ENCODE results near the gene RGS5. TPM values are rescaled to one million over a fixed set of nuclear protein-coding genes. Genes with fewer than 3 reads are reported as not detected.
"Not testable (repeated sequence)": the region's sequence is repeated elsewhere in the genome, so short reads cannot be mapped to it uniquely, and the experiment has no call there.

Gene RGS5
- total and polyA plus RNA-seq, 2 experiments from 2014 or later, result 23.4 to 48.3 TPM

DNA sequence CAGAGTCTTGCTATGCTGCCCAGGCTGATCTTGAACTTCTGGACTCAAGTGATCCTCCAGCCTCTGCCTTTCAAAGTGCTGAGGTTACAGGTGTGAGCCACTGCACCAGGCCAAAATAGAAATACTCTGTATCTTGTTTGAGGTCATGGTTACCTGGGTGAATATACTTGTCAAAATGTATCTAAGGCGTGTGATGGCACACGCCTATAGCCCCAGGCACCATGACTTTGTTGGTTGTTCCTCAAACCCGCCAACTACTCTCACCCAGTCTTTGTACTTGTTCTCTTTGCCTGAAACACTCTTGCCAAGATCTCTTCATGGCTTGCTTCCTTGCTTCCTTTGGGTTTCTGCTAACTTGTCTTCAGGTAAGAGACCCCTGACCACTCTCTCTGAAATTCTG, 38.0 kb upstream of the RGS5 start:
- Histone ChIP-seq H3K27me3 (ENCODE audit: insufficient read depth) (no peaks in the 10 kb centered on the region), H3K27ac (ENCODE audit: low read depth) (no peak overlapping the region), H3K9me2 (ENCODE audit: insufficient read depth) (no peaks in the 10 kb centered on the region), H3K4me2 (no peak overlapping the region), H3K4me1 (ENCODE audit: insufficient read depth) (no peaks in the 10 kb centered on the region), H3K79me2 (replicated peaks; ENCODE audit: insufficient read depth) (no peaks in the 10 kb centered on the region), H2AFZ (no peak overlapping the region), H3K36me3 (ENCODE audit: insufficient read depth) (no peaks in the 10 kb centered on the region), H3K4me3 (no peak overlapping the region), H3F3A (replicated peaks; ENCODE audit: low read depth) (no peaks in the 10 kb centered on the region), H4K20me1 (replicated peaks; ENCODE audit: insufficient read depth) (no peaks in the 10 kb centered on the region)
- peaks cover 2% of the 10 kb centered on the region; the same call in 1 of the 3 replicates for H3K9me3 Mint-ChIP-seq
- DNase-seq (ENCODE audit: low spot score) (no peak), ATAC-seq (no peak)
- no peak overlapping the region for H3K27ac Mint-ChIP-seq
- H3K4me1 Mint-ChIP-seq, result no peaks in the 10 kb centered on the region
- no peak for TF ChIP-seq STAT1 (IDR thresholded peaks at IDR 0.05; ENCODE audit: unreplicated experiment)
- no peak for TF ChIP-seq NANOG (IDR thresholded peaks at IDR 0.05; ENCODE audit: borderline replicate concordance)
- no peaks in the 10 kb centered on the region for H3K36me3 Mint-ChIP-seq (ENCODE audit: low read depth)
- no peak overlapping the region for H3K4me3 Mint-ChIP-seq
- H3K27me3 Mint-ChIP-seq (ENCODE audit: insufficient read depth, low read depth, poor library complexity), result peaks cover 3% of the 10 kb centered on the region

DNA sequence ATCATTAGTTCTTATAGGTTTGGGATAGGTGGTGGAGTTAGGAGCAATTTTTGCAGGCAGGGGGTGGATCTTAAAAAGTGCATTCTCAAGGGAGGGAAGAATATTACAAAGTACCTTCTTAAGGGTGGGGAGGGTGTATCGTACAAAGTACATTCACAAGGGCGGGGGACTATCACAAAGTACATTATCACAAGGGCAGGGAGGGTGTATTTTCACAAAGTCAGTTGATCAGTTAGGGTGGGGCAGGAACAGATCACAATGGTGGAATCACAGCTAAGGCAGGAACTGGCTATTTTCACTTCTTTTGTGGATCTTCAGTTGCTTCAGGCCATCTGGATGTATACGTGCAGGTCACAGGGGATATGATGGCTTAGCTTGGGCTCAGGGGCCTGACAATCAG, 30.9 kb upstream of the RGS5 start:
- H3K36me3 Mint-ChIP-seq (ENCODE audit: low read depth); H3K4me3 ChIP-seq; H3K27ac Mint-ChIP-seq; H3K27me3 ChIP-seq (ENCODE audit: insufficient read depth); H3K4me3 Mint-ChIP-seq; DNase-seq (ENCODE audit: low spot score); H3K79me2 ChIP-seq (replicated peaks; ENCODE audit: insufficient read depth); H3F3A ChIP-seq (replicated peaks; ENCODE audit: low read depth); ATAC-seq; H3K9me3 Mint-ChIP-seq; H3K4me1 Mint-ChIP-seq; H3K36me3 ChIP-seq (ENCODE audit: insufficient read depth); H3K9me2 ChIP-seq (ENCODE audit: insufficient read depth); H3K4me1 ChIP-seq (ENCODE audit: insufficient read depth); H3K27me3 Mint-ChIP-seq (ENCODE audit: insufficient read depth, low read depth, poor library complexity); H3K27ac ChIP-seq (ENCODE audit: low read depth); H2AFZ ChIP-seq; H4K20me1 ChIP-seq (replicated peaks; ENCODE audit: insufficient read depth); H3K4me2 ChIP-seq: not testable (repeated sequence)

DNA sequence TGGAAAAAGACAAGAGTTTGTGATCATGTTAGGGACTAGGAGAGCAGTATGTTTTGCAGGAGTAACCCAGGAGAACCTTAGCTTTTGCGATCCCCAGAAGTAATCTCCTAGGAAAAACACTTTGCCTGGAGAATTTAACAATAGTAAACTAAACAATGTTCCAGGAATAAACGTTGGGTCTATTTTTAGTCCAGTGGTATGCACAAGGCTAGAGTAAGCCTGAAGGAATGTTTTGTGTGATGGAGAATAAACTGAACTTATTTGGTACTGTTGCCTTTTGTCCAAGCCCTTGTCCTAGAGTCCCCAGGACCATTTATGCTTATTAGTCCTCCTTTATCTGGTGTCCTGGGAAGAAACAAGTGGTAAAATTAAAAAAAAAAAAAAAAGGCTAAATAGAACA, 28.7 kb upstream of the RGS5 start:
- H4K20me1 ChIP-seq (replicated peaks; ENCODE audit: insufficient read depth), result no peaks in the 10 kb centered on the region
- H2AFZ ChIP-seq, result no peak overlapping the region
- H3K4me3 ChIP-seq, result no peak overlapping the region
- no peak overlapping the region for H3K4me3 Mint-ChIP-seq
- H3K36me3 Mint-ChIP-seq (ENCODE audit: low read depth), result peaks cover 7% of the 10 kb centered on the region
- DNase-seq (ENCODE audit: low spot score) (no peak), ATAC-seq (no peak)
- no peaks in the 10 kb centered on the region; the same call in 2 of the 3 replicates for H3K4me1 Mint-ChIP-seq
- H3K9me3 Mint-ChIP-seq, result peaks cover 25% of the 10 kb centered on the region
- H3F3A ChIP-seq (replicated peaks; ENCODE audit: low read depth), result no peaks in the 10 kb centered on the region
- H3K4me2 ChIP-seq, result no peak overlapping the region
- H3K4me1 ChIP-seq (ENCODE audit: insufficient read depth), result no peaks in the 10 kb centered on the region
- H3K9me2 ChIP-seq (ENCODE audit: insufficient read depth), result 0 out of 2 replicates have a peak, but pooled peaks cover 10% of the 10 kb centered on the region
- H3K27ac ChIP-seq (ENCODE audit: low read depth), result no peak overlapping the region
- H3K27me3 ChIP-seq (ENCODE audit: insufficient read depth), result no peaks in the 10 kb centered on the region
- H3K79me2 ChIP-seq (replicated peaks; ENCODE audit: insufficient read depth), result no peaks in the 10 kb centered on the region
- H3K27me3 Mint-ChIP-seq (ENCODE audit: insufficient read depth, low read depth, poor library complexity), result no peaks in the 10 kb centered on the region
- no peak overlapping the region for H3K27ac Mint-ChIP-seq
- H3K36me3 ChIP-seq (ENCODE audit: insufficient read depth), result no peaks in the 10 kb centered on the region
- TF ChIP-seq STAT1 (IDR thresholded peaks at IDR 0.05; ENCODE audit: unreplicated experiment) (no peak), JUNB (IDR thresholded peaks at IDR 0.05; ENCODE audit: unreplicated experiment) (no peak), POLR2AphosphoS5 (IDR thresholded peaks at IDR 0.05; ENCODE audit: low read depth) (no peak), EZH2phosphoT487 (IDR thresholded peaks at IDR 0.05; ENCODE audit: unreplicated experiment) (no peak), CREB1 (CRISPR knock-in tag; IDR thresholded peaks at IDR 0.05; ENCODE audit: low read depth) (no peak), ZNF331 (CRISPR knock-in tag; IDR thresholded peaks at IDR 0.05; ENCODE audit: low read depth) (no peak), ZNF114 (CRISPR knock-in tag; IDR thresholded peaks at IDR 0.05) (no peak), NANOG (IDR thresholded peaks at IDR 0.05; ENCODE audit: borderline replicate concordance) (no peak)
- TF ChIP-seq, protein P1, sequence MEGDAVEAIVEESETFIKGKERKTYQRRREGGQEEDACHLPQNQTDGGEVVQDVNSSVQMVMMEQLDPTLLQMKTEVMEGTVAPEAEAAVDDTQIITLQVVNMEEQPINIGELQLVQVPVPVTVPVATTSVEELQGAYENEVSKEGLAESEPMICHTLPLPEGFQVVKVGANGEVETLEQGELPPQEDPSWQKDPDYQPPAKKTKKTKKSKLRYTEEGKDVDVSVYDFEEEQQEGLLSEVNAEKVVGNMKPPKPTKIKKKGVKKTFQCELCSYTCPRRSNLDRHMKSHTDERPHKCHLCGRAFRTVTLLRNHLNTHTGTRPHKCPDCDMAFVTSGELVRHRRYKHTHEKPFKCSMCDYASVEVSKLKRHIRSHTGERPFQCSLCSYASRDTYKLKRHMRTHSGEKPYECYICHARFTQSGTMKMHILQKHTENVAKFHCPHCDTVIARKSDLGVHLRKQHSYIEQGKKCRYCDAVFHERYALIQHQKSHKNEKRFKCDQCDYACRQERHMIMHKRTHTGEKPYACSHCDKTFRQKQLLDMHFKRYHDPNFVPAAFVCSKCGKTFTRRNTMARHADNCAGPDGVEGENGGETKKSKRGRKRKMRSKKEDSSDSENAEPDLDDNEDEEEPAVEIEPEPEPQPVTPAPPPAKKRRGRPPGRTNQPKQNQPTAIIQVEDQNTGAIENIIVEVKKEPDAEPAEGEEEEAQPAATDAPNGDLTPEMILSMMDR (conservative IDR thresholded peaks at IDR 0.05; ENCODE audit: low read depth in 2 of 2), result no peak
- TF ChIP-seq, protein P2, sequence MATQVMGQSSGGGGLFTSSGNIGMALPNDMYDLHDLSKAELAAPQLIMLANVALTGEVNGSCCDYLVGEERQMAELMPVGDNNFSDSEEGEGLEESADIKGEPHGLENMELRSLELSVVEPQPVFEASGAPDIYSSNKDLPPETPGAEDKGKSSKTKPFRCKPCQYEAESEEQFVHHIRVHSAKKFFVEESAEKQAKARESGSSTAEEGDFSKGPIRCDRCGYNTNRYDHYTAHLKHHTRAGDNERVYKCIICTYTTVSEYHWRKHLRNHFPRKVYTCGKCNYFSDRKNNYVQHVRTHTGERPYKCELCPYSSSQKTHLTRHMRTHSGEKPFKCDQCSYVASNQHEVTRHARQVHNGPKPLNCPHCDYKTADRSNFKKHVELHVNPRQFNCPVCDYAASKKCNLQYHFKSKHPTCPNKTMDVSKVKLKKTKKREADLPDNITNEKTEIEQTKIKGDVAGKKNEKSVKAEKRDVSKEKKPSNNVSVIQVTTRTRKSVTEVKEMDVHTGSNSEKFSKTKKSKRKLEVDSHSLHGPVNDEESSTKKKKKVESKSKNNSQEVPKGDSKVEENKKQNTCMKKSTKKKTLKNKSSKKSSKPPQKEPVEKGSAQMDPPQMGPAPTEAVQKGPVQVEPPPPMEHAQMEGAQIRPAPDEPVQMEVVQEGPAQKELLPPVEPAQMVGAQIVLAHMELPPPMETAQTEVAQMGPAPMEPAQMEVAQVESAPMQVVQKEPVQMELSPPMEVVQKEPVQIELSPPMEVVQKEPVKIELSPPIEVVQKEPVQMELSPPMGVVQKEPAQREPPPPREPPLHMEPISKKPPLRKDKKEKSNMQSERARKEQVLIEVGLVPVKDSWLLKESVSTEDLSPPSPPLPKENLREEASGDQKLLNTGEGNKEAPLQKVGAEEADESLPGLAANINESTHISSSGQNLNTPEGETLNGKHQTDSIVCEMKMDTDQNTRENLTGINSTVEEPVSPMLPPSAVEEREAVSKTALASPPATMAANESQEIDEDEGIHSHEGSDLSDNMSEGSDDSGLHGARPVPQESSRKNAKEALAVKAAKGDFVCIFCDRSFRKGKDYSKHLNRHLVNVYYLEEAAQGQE (IDR thresholded peaks at IDR 0.05; ENCODE audit: unreplicated experiment), result no peak
- TF ChIP-seq, protein P3, sequence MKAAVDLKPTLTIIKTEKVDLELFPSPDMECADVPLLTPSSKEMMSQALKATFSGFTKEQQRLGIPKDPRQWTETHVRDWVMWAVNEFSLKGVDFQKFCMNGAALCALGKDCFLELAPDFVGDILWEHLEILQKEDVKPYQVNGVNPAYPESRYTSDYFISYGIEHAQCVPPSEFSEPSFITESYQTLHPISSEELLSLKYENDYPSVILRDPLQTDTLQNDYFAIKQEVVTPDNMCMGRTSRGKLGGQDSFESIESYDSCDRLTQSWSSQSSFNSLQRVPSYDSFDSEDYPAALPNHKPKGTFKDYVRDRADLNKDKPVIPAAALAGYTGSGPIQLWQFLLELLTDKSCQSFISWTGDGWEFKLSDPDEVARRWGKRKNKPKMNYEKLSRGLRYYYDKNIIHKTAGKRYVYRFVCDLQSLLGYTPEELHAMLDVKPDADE (IDR thresholded peaks at IDR 0.05), result no peak
